K562 (cell line): ENCODE measurements around the gene PUDP. TPM values are rescaled to one million over a fixed set of nuclear protein-coding genes. Genes with fewer than 3 reads are reported as not detected.
"Not testable (repeated sequence)": the region's sequence is repeated elsewhere in the genome, so short reads cannot be mapped to it uniquely, and the experiment has no call there.

Experiments used
- ATAC-seq: fragments of 200-7000 bp; cut with Tn5 transposase; 3 replicates; pipeline ENCODE4 v1.9.1; 2020; ENCODE audit warnings: moderate library complexity
- BruUV-seq: library from RNA; stranded (reverse); fragments of 400-500 nt; replicated peaks from 2 replicates; lab custom pipeline; 2021; lab: Mats Ljungman, UMichigan
- CTCF ChIA-PET: fragments of 300-600 bp; formaldehyde crosslinking; extraction: SDS; loops from one replicate; lab custom pipeline; 2021; ENCODE audit warnings: low intra/inter-chr PET ratio; lab: Yijun Ruan, JAX
- POLR2A ChIA-PET: fragments of 300-600, 350-650 bp; sonication (Branson Sonifier 250); formaldehyde crosslinking; extraction: SDS; loops from one replicate; lab custom pipeline; 2021; ENCODE audit warnings: antibody characterized with exemption, inconsistent platforms; lab: Yijun Ruan, JAX
- DNase-seq, 4 experiments: peaks; one replicate each; pipeline versions ENCODE4 v3.0.0 to v3.0.0-alpha.2; 2011 to 2018; ENCODE audit warnings: low spot score in 3 of 4, mixed read lengths in 3 of 4; ENCODE audit errors: extremely low read depth in 1 of 4
- FAIRE-seq: peaks from 2 replicates; lab custom pipeline; 2011; peaks lifted over from hg19 to GRCh38; lab: Jason Lieb, UNC
- H2AFZ ChIP-seq: 2 replicates; pipeline ENCODE4 v1.6.0; 2011; ENCODE audit warnings: low read depth, low read length, control low read depth, inconsistent platforms
- H3K27ac ChIP-seq: fragments of 200-600 bp; 3 replicates; pipeline ENCODE4 v1.8.0; 2011; ENCODE audit warnings: low read depth, mild to moderate bottlenecking, control low read depth, inconsistent platforms, low read length, moderate library complexity, mixed read lengths; ENCODE audit errors: extremely low read depth
- H3K27me3 ChIP-seq, 2 experiments: fragments of 300-600 bp in 1 of 2; 2 replicates in 1 of 2; 3 replicates in 1 of 2; pipeline versions ENCODE4 v1.6.0 to v1.8.0; 2011; ENCODE audit warnings: inconsistent platforms in 2 of 2, low read length in 2 of 2, mild to moderate bottlenecking in 1 of 2, mixed read lengths in 1 of 2, moderate library complexity in 1 of 2; ENCODE audit not compliant: control insufficient read depth in 2 of 2, insufficient read depth in 2 of 2
- H3K36me3 ChIP-seq: fragments of 300-600 bp; 3 replicates; pipeline ENCODE4 v1.8.0; 2011; ENCODE audit warnings: mild to moderate bottlenecking, low read length, inconsistent platforms; ENCODE audit not compliant: control insufficient read depth, insufficient read depth
- H3K4me1 ChIP-seq, 2 experiments: fragments of 200-600 bp in 1 of 2; replicated peaks in 1 of 2; 2 replicates in 1 of 2; 3 replicates in 1 of 2; pipeline versions ENCODE4 v1.5.1 to v1.8.0; 2011; ENCODE audit warnings: inconsistent platforms in 2 of 2, low read length in 2 of 2, mild to moderate bottlenecking in 1 of 2, mixed read lengths in 1 of 2, moderate library complexity in 1 of 2; ENCODE audit not compliant: control insufficient read depth in 2 of 2, insufficient read depth in 2 of 2
- H3K4me2 ChIP-seq: 2 replicates; pipeline ENCODE4 v1.6.1; 2011; ENCODE audit warnings: low read length, control low read depth, inconsistent platforms, mixed read lengths; ENCODE audit not compliant: insufficient read depth
- H3K4me3 ChIP-seq: fragments of 200-600 bp; sonication (generic), shearing (Covaris generic); 2 replicates; pipeline ENCODE4 v1.5.1; 2016; ENCODE audit warnings: control low read depth, inconsistent platforms
- H3K79me2 ChIP-seq: fragments of 200-600 bp; 3 replicates; pipeline ENCODE4 v1.8.0; 2011; ENCODE audit warnings: low read length, inconsistent platforms; ENCODE audit not compliant: control insufficient read depth, insufficient read depth
- H3K9ac ChIP-seq, 2 experiments: 2 replicates each; pipeline versions ENCODE4 v1.6.0 to v1.6.1; 2011; ENCODE audit warnings: low read depth in 2 of 2, low read length in 2 of 2, control low read depth in 1 of 2, inconsistent platforms in 1 of 2, mild to moderate bottlenecking in 1 of 2, mixed read lengths in 1 of 2; ENCODE audit not compliant: insufficient read depth in 1 of 2
- H3K9me1 ChIP-seq: one replicate; pipeline ENCODE4 v1.6.0; 2011; ENCODE audit warnings: inconsistent platforms, mild to moderate bottlenecking, low read length, moderate library complexity; ENCODE audit not compliant: control insufficient read depth, insufficient read depth
- H3K9me3 ChIP-seq: replicated peaks from 2 replicates; pipeline ENCODE4 v1.5.1; 2011; ENCODE audit warnings: low read depth, low read length, inconsistent platforms; ENCODE audit not compliant: control insufficient read depth, insufficient read depth
- H4K20me1 ChIP-seq: replicated peaks from 2 replicates; pipeline ENCODE4 v1.6.1; 2011; ENCODE audit warnings: low read length, inconsistent platforms, mixed read lengths; ENCODE audit not compliant: control insufficient read depth, insufficient read depth
- CTCFL ChIP-seq: IDR thresholded peaks from 2 replicates; pipeline ENCODE4 v1.6.1; 2011; ENCODE audit warnings: borderline replicate concordance, low read depth, mild to moderate bottlenecking, moderate library complexity, low read length; ENCODE audit not compliant: insufficient read depth, poor library complexity, severe bottlenecking
- ELK1 ChIP-seq: sonication (generic); formaldehyde crosslinking; IDR thresholded peaks from 2 replicates; pipeline ENCODE4 v1.8.1; 2022; ENCODE audit warnings: missing genetic modification reagents
- GABPB1 ChIP-seq: sonication (generic); formaldehyde crosslinking; IDR thresholded peaks from 2 replicates; pipeline ENCODE4 v1.8.0; 2022; ENCODE audit warnings: mild to moderate bottlenecking, missing genetic modification reagents
- HBP1 ChIP-seq: fragments of 450-650 bp; formaldehyde crosslinking; IDR thresholded peaks from 2 replicates; pipeline ENCODE4 v1.4.0; 2022; ENCODE audit warnings: missing genetic modification characterization
- NFATC3 ChIP-seq: fragments of 450-650 bp; IDR thresholded peaks from 2 replicates; pipeline ENCODE4 v1.6.1; 2017; ENCODE audit warnings: mild to moderate bottlenecking
- NR2C1 ChIP-seq, 2 experiments: fragments of 450-650 bp; IDR thresholded peaks; 2 replicates each; pipeline ENCODE4 v1.6.1; 2017; ENCODE audit warnings: mild to moderate bottlenecking in 2 of 2, antibody characterized with exemption in 1 of 2, inconsistent platforms in 1 of 2, missing compliant biosample characterization in 1 of 2, missing genetic modification characterization in 1 of 2
- TBL1XR1 ChIP-seq, 2 experiments: IDR thresholded peaks; 2 replicates each; pipeline ENCODE4 v1.6.1; 2012; ENCODE audit warnings: improper control_type of control experiment in 2 of 2, low read length in 2 of 2, mild to moderate bottlenecking in 1 of 2
- WGBS: fragments of 100-300 bp; shearing (Covaris generic); methylation state at CpG from one replicate; pipeline ENCODE4 v1.1.6; 2016; ENCODE audit warnings: low coverage, mixed read lengths; ENCODE audit not compliant: insufficient coverage; ENCODE audit errors: missing lambda C conversion rate; 5-methylcytosine and 5-hydroxymethylcytosine counted together
- in situ Hi-C: fragments of 300-500 bp; cut with MboI; formaldehyde crosslinking; loops from 4 replicates; pipeline ENCODE4 v1.15.0; 2018; ENCODE audit warnings: inconsistent platforms, mixed read lengths
- intact Hi-C: fragments of 100-400 bp; cut with micrococcal nuclease; formaldehyde crosslinking; loops from 2 replicates; pipeline ENCODE4 v1.14.2; 2022
- polyA plus RNA-seq, 8 experiments: library from polyadenylated mRNA; depleted of rRNA in 4 of 8; stranded (reverse) in 5 of 8; unstranded in 3 of 8; fragments of >200 nt; fragmentation: Nextera tagmentation in 2 of 8; fragmentation: Illumina TruSeq in 1 of 8; extraction: Ambion mirVana in 2 of 8; extraction: Trizol in 1 of 8; gene quantifications; 2 replicates each; pipeline versions ENCODE4 v1.2.1 to v1.2.3, GENCODE V29; 2011 to 2014; ENCODE audit warnings: inconsistent platforms in 1 of 8, missing spikeins in 1 of 8
- total RNA-seq, 7 experiments: library from RNA; depleted of rRNA in 6 of 7; stranded (reverse); fragments of >200 nt in 6 of 7; fragmentation: Illumina TruSeq in 2 of 7; extraction: Trizol in 2 of 7; gene quantifications; 2 replicates each; pipeline versions ENCODE4 v1.2.1 to v1.2.3, GENCODE V29; 2011 to 2021; ENCODE audit warnings: low replicate concordance in 1 of 7

Gene PUDP
- total and polyA plus RNA-seq, 9 of the 15 experiments (the other 6 are each of a cell fraction or from before 2014, with no cell fraction given), result 13.6 to 63.0 (median 29.2) TPM

- TF ChIP-seq TBL1XR1 (IDR thresholded peaks at IDR 0.05; ENCODE audit: low read length in 2 of 2) (no peak), HBP1 (CRISPR knock-in tag) (no peak), CTCFL (no peak), ELK1 (CRISPR knock-in tag) (no peak), NR2C1 (IDR thresholded peaks at IDR 0.05) (no peak), NR2C1 (tag; IDR thresholded peaks at IDR 0.05) (no peak), NFATC3 (no peak), GABPB1 (no peak)
- no peak overlapping the region for H3K27ac ChIP-seq
- FAIRE-seq (no peak), DNase-seq (no peak), ATAC-seq (no peak)
- H3K9me3 ChIP-seq, result no peaks in the 10 kb centered on the region
- in situ Hi-C loops, result no loop called here
- BruUV-seq, result no TSS peak
- ChIA-PET POLR2A (interaction anchor here (0.6 kb wide), 1 partner anchor 23 kb away, joined by 4 read pairs; no protein-coding TSS in a partner anchor), CTCF (no interaction called here)
- peaks cover 23% of the 10 kb centered on the region; the same call in 2 of the 3 replicates for H3K36me3 ChIP-seq
- no peak overlapping the region for H3K4me2 ChIP-seq
- no peaks in the 10 kb centered on the region for H3K9me1 ChIP-seq
- no peaks in the 10 kb centered on the region for H3K4me1 ChIP-seq
- no peaks in the 10 kb centered on the region for H3K27me3 ChIP-seq
- no peak overlapping the region for H2AFZ ChIP-seq
- intact Hi-C loops, result no loop called here
- WGBS, result 79% methylated on average over 5 of the region's 7 CpGs
- H3K9ac ChIP-seq, result no peak overlapping the region
- peaks cover 10% of the 10 kb centered on the region; the same call in 2 of the 3 replicates for H3K79me2 ChIP-seq
- H4K20me1 ChIP-seq, result no peaks in the 10 kb centered on the region
- H3K4me3 ChIP-seq, result no peak overlapping the region
These were observed 47.9 kb downstream of the PUDP start for GRCh38 chrX:7100022-7100421.

- 100% methylated on average over 1 of the region's 2 CpGs for WGBS
- H2AFZ ChIP-seq, ATAC-seq, FAIRE-seq, POLR2A ChIA-PET, H3K36me3 ChIP-seq, BruUV-seq, H3K4me3 ChIP-seq, H3K9me1 ChIP-seq, H3K4me2 ChIP-seq, in situ Hi-C loops, DNase-seq, H3K9ac ChIP-seq, intact Hi-C loops, CTCF ChIA-PET, H3K79me2 ChIP-seq, H4K20me1 ChIP-seq, H3K4me1 ChIP-seq, H3K27me3 ChIP-seq, H3K9me3 ChIP-seq, H3K27ac ChIP-seq: not testable (repeated sequence)
These were observed 52.3 kb downstream of the PUDP start for GRCh38 chrX:7095657-7096056.
